Gastrocnemius medialis (tissue), 4 donors: ENCODE results near the gene SEC14L1. TPM values are rescaled to one million over a fixed set of nuclear protein-coding genes. Genes with fewer than 3 reads are reported as not detected.

Source experiments
- ATAC-seq, 2 donors: fragments of 150-250 bp; one replicate each; pipeline ENCODE4 v1.9.1; 2016
- DNase-seq, 2 donors: peaks; one replicate each; pipeline ENCODE4 v3.0.0-alpha.2; 2019
- H3K27ac ChIP-seq, 4 donors: fragments of 200-600 bp; sonication (generic); 1 replicate in 1 of 4; 2 replicates in 3 of 4; pipeline ENCODE4 v1.5.1; 2016 to 2018; ENCODE audit warnings: mild to moderate bottlenecking in 2 of 4, moderate library complexity in 1 of 4
- H3K27me3 ChIP-seq, 3 donors: fragments of 200-600 bp; sonication (generic) in 2 of 3; 1 replicate in 1 of 3; 2 replicates in 2 of 3; pipeline versions ENCODE4 v1.5.1 to v1.6.0; 2016 to 2019; ENCODE audit warnings: mild to moderate bottlenecking in 1 of 3, moderate library complexity in 1 of 3
- H3K36me3 ChIP-seq, 2 donors: fragments of 200-600 bp; sonication (generic) in 1 of 2; one replicate each; pipeline ENCODE4 v1.5.1; 2017 to 2018
- H3K4me1 ChIP-seq, 2 donors: fragments of 200-600 bp; sonication (generic) in 1 of 2; one replicate each; pipeline ENCODE4 v1.5.1; 2016 to 2017; ENCODE audit warnings: mild to moderate bottlenecking in 2 of 2
- H3K4me3 ChIP-seq, 4 donors: fragments of 200-600 bp; sonication (generic) in 3 of 4; 1 replicate in 1 of 4; 2 replicates in 3 of 4; pipeline ENCODE4 v1.5.1; 2016 to 2019; ENCODE audit warnings: mild to moderate bottlenecking in 2 of 4
- H3K9me3 ChIP-seq, 3 donors: fragments of 200-600 bp; sonication (generic) in 2 of 3; 1 replicate in 1 of 3; 2 replicates in 2 of 3; pipeline ENCODE4 v1.5.1; 2016 to 2019
- CTCF ChIP-seq, 5 experiments: fragments of 450-650 bp in 3 of 5; fragments of 200-600 bp in 2 of 5; sonication (generic) in 2 of 5; IDR thresholded peaks in 4 of 5; conservative IDR thresholded peaks in 1 of 5; 1 replicate in 4 of 5; 2 replicates in 1 of 5; pipeline ENCODE4 v1.5.1; 2016 to 2019; ENCODE audit warnings: antibody characterized with exemption in 5 of 5, mild to moderate bottlenecking in 3 of 5, moderate library complexity in 3 of 5
- POLR2A ChIP-seq, 2 donors: fragments of 450-650 bp; IDR thresholded peaks; one replicate each; pipeline ENCODE4 v1.6.1; 2017; ENCODE audit warnings: antibody characterized with exemption in 2 of 2, mild to moderate bottlenecking in 2 of 2, moderate library complexity in 2 of 2
- in situ Hi-C, 4 donors: fragments of 200-750 bp; cut with MboI; loops; one replicate each; pipeline versions ENCODE4 v1.15.0 to v1.8.0; 2017; ENCODE audit warnings: low sequenced_read_pairs in 4 of 4
- intact Hi-C: fragments of 100-400 bp; cut with DNase I; formaldehyde crosslinking; loops from one replicate; pipeline ENCODE4 v1.15.1; 2023; ENCODE audit warnings: low total_unique reads
- total RNA-seq, 4 donors: library from RNA; depleted of rRNA; stranded (reverse); fragments of >200 nt; gene quantifications; one replicate each; pipeline versions ENCODE4 v1.1.0 to v1.2.3, GENCODE V29; 2016

Gene SEC14L1
- total RNA-seq, 4 donors from 2014 or later: 55.0 to 94.1 (median 73.7) TPM

GRCh38 chr17:77140166-77140877, 447 bp upstream of the SEC14L1 start:
- intact Hi-C loops (loop anchor here (2.0 kb wide), 1 partner anchor 42 kb away; no protein-coding TSS in a partner anchor), in situ Hi-C loops (no loop called here)
- Histone ChIP-seq H3K9me3 (no peaks in the 10 kb centered on the region), H3K27ac (peak overlapping the region; percentile 92 to 98 (median 98)), H3K27me3 (no peaks in the 10 kb centered on the region), H3K36me3 (peaks cover 0 to 27% of the 10 kb centered on the region in 2 donors), H3K4me3 (peak overlapping the region; percentile 69 to 83 (median 74)), H3K4me1 (peaks cover 27 to 31% of the 10 kb centered on the region in 2 donors)
- TF ChIP-seq CTCF (IDR thresholded peaks at IDR 0.05 in 4 of 5, conservative IDR thresholded peaks at IDR 0.05 in 1 of 5): peak in 2 of 5 experiments; percentile 19 to 25
- peak; percentile 98 to 100 for TF ChIP-seq POLR2A (IDR thresholded peaks at IDR 0.05)
- peak; percentile 98 to 99 for DNase-seq
- ATAC-seq: peak; percentile 88 to 93

- peaks cover 40 to 44% of the 10 kb centered on the region in 2 donors for H3K4me1 ChIP-seq
- intact Hi-C loops: loop anchor here (2.0 kb wide), 1 partner anchor 43 kb away; no protein-coding TSS in a partner anchor
- no peak for DNase-seq
These were observed 1.2 kb downstream of the SEC14L1 start for GRCh38 chr17:77141846-77142449.

GRCh38 chr17:77142689-77143088, 1.9 kb downstream of the SEC14L1 start:
- DNase-seq: no peak
- no peak for ATAC-seq
- peak overlapping the region; percentile 69 to 85 (median 78) for H3K4me3 ChIP-seq
- H3K27me3 ChIP-seq: no peaks in the 10 kb centered on the region
- in situ Hi-C loops: no loop called here
- peak overlapping the region; percentile 92 to 96 (median 94) for H3K27ac ChIP-seq
- H3K4me1 ChIP-seq: peaks cover 40 to 47% of the 10 kb centered on the region in 2 donors
- H3K36me3 ChIP-seq: peaks cover 0 to 42% of the 10 kb centered on the region in 2 donors
- intact Hi-C loops: no loop called here
- TF ChIP-seq POLR2A (IDR thresholded peaks at IDR 0.05) (no peak), CTCF (IDR thresholded peaks at IDR 0.05 in 4 of 5, conservative IDR thresholded peaks at IDR 0.05 in 1 of 5) (no peak)
- no peaks in the 10 kb centered on the region for H3K9me3 ChIP-seq

More at GRCh38 chr17:77141846-77142449, 1.2 kb downstream of the SEC14L1 start:
- Histone ChIP-seq H3K4me3 (peak overlapping the region; percentile 69 to 85 (median 78)), H3K9me3 (no peaks in the 10 kb centered on the region), H3K36me3 (peaks cover 0 to 35% of the 10 kb centered on the region in 2 donors), H3K27me3 (no peaks in the 10 kb centered on the region), H3K27ac (peak overlapping the region; percentile 92 to 96 (median 94))
- TF ChIP-seq CTCF (IDR thresholded peaks at IDR 0.05 in 4 of 5, conservative IDR thresholded peaks at IDR 0.05 in 1 of 5) (no peak), POLR2A (IDR thresholded peaks at IDR 0.05) (no peak)
- in situ Hi-C loops: no loop called here
- no peak for ATAC-seq

GRCh38 chr17:77143306-77143705, 2.5 kb downstream of the SEC14L1 start:
- in situ Hi-C loops: no loop called here
- no peak for TF ChIP-seq POLR2A (IDR thresholded peaks at IDR 0.05)
- no peak for TF ChIP-seq CTCF (IDR thresholded peaks at IDR 0.05 in 4 of 5, conservative IDR thresholded peaks at IDR 0.05 in 1 of 5)
- Histone ChIP-seq H3K27ac (peak overlapping the region; percentile 92 to 96 (median 94)), H3K9me3 (no peaks in the 10 kb centered on the region), H3K36me3 (peaks cover 0 to 48% of the 10 kb centered on the region in 2 donors), H3K27me3 (no peaks in the 10 kb centered on the region), H3K4me1 (peaks cover 44 to 50% of the 10 kb centered on the region in 2 donors), H3K4me3 (peak overlapping the region; percentile 69 to 85 (median 78))
- ATAC-seq (no peak), DNase-seq (no peak)
- intact Hi-C loops: no loop called here
